MG63 (cell line): ENCODE results near the gene AR. TPM values are rescaled to one million over a fixed set of nuclear protein-coding genes. Genes with fewer than 3 reads are reported as not detected.

Experiments used
- DNase-seq: peaks from one replicate; pipeline ENCODE4 v3.0.0-alpha.2; 2020
- H3K27me3 ChIP-seq: fragments of 250-450 bp; sonication (Bioruptor Pico); 2 replicates; pipeline ENCODE4 v1.5.1; 2020; ENCODE audit warnings: mild to moderate bottlenecking, moderate library complexity
- H3K36me3 ChIP-seq: fragments of 250-450 bp; sonication (Bioruptor Pico); 2 replicates; pipeline ENCODE4 v1.5.1; 2020; ENCODE audit warnings: mild to moderate bottlenecking, moderate library complexity
- H3K4me3 ChIP-seq: fragments of 250-450 bp; sonication (Bioruptor Pico); 2 replicates; pipeline ENCODE4 v1.5.1; 2020; ENCODE audit warnings: mild to moderate bottlenecking, moderate library complexity
- H3K9me3 ChIP-seq: fragments of 250-450 bp; sonication (Bioruptor Pico); 2 replicates; pipeline ENCODE4 v1.5.1; 2020; ENCODE audit warnings: mild to moderate bottlenecking, moderate library complexity
- total RNA-seq: library from RNA; depleted of rRNA; stranded (reverse); fragments of >200 nt; shearing (Covaris generic); gene quantifications from 2 replicates; pipeline ENCODE4 v1.2.3, GENCODE V29; 2014; ENCODE audit warnings: low replicate concordance

AR gene
- total RNA-seq, 1 experiment from 2014 or later = 1.2 TPM

DNA sequence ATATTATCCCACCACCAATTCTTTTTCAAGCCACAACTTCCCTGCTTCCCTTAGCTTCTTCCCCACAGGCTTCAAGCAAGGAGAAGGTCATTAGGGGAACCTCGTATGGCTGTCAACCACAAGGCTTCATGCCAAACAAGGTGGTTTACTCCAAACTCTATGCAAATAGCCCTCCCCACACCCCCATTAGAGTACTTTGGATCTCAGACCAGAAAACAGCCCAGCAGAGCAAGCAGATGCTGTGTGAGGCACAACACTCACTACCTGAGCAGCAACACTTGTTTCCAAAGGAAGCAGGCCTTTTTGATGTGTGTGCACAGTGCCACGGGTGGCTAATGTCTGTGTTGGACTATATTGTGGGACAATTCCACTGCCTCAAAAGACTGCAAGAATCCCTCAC, 189.0 kb downstream of the AR start:
- DNase-seq = no peak
- Histone ChIP-seq H3K4me3 (no peak overlapping the region), H3K36me3 (no peaks in the 10 kb centered on the region), H3K9me3 (no peaks in the 10 kb centered on the region), H3K27me3 (no peaks in the 10 kb centered on the region)

DNA sequence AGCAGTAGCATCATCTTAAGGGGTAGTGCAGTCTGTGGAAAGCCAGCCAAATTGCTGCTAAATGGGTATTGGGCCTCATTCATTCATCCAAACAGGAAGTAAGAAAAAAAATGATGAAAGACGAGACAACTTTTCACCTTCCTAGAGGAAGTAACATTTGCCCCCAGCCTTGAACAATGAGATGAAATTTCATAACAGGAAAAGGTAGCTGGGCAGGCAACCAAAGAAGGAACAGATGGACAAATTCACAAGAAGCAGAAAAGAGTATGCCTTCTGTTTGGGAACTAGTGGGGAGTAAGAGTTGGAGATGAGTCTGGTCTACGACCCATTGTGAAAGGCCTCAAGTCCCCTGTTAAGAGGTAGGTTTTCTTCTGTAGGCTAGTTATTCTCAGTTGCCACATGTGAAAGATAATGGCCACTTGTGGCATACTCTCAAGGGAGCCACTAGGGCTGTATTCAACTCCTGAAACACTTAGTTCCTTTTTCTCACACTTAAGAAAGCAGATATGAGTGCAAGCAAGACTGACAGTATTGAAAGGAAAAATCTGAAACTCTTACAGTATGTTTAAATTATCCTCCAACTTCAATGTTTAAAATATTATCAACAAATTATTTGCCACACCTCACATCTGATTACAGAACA, 190.4 kb downstream of the AR start:
- no peaks in the 10 kb centered on the region for H3K36me3 ChIP-seq

DNA sequence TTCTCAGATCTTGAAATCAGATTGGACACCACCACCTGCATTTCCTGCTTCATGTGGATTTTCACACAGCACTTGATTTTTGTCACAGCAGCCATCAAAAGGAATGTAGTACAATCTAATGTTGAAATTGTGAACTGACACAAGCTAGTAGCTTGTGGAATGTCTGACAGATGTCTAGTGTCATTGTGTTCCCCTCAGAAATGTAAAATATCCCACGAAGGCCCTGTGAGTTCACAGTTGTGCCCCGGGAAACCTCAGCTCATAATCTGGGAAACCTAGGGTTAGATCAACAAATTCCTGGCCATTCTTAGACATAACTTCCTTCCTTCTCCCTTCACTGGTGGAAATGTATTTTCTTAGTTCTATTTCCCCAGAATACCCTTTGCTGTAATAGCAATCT, 205.7 kb downstream of the AR start:
- no peaks in the 10 kb centered on the region for H3K36me3 ChIP-seq
- H3K27me3 ChIP-seq = no peaks in the 10 kb centered on the region
- DNase-seq = no peak
- no peak overlapping the region for H3K4me3 ChIP-seq
- H3K9me3 ChIP-seq = no peaks in the 10 kb centered on the region

More for the DNA sequence above, 190.4 kb downstream of the AR start:
- Histone ChIP-seq H3K4me3 (no peak overlapping the region), H3K27me3 (no peaks in the 10 kb centered on the region), H3K9me3 (no peaks in the 10 kb centered on the region)
- no peak for DNase-seq

DNA sequence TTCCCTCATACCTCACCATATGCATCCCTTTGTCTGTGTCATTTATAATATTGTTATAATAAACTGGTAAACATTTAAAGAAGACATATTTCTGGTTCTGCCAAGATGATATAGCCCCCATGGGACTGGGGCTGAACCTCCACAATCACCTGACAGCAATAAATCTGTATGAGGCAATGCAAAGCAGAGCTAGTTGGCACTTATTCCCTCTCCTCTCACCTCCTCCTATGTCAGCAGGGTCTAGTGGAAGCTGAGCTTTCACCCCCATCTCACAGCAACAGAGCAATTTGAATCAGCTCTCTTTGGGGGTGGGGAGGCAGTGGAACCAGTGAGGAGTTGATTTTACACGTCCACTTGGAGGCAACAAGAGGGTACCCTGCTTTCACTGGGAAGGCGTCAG, 206.9 kb downstream of the AR start:
- H3K9me3 ChIP-seq = no peaks in the 10 kb centered on the region
- no peak for DNase-seq
- no peaks in the 10 kb centered on the region for H3K27me3 ChIP-seq
- H3K4me3 ChIP-seq = no peak overlapping the region
- H3K36me3 ChIP-seq = no peaks in the 10 kb centered on the region

DNA sequence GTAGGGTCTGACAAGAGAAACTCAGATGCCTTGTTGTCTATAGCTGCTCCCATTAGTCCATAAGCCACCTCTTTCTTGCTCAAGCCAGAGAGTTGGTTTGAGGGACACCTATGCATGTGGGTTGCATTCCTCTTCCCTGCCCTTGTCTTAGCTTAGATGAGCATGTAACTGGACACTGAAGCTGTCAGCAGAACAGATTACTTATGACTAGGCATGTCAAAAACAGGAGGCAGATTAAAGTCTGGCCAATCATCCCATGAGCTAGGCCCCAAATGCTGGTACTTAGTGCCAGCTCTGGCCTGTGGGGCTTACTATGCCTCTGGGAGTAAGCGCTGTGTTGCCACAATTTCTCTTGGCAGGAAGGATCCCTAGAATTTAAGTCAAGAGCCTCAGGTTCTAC, 215.2 kb downstream of the AR start:
- H3K27me3 ChIP-seq = no peaks in the 10 kb centered on the region
- H3K9me3 ChIP-seq = no peaks in the 10 kb centered on the region

DNA sequence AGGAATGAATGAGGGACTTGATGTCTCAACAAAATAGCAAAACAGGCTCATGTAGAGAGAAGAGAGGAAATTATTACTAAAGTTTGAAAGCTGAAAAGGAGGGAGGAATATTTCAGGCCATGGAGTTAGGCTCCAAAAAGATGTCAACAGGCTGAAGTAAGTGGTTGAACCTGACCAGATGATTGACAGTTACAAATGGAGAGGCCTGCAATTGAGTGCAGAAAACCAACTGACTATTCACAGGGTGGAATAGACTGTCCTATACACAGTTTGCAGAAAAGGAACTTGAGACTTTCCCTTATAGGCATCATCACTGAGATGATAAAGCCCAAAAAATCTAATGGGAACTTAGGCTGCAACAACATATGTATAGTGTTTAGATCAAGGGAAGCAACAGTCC, 233.3 kb downstream of the AR start:
- H3K9me3 ChIP-seq = no peaks in the 10 kb centered on the region
- H3K36me3 ChIP-seq = no peaks in the 10 kb centered on the region
- no peaks in the 10 kb centered on the region for H3K27me3 ChIP-seq
- no peak overlapping the region for H3K4me3 ChIP-seq
- DNase-seq = no peak

More for the DNA sequence above, 215.2 kb downstream of the AR start:
- Histone ChIP-seq H3K4me3 (no peak overlapping the region), H3K36me3 (no peaks in the 10 kb centered on the region)
- no peak for DNase-seq

DNA sequence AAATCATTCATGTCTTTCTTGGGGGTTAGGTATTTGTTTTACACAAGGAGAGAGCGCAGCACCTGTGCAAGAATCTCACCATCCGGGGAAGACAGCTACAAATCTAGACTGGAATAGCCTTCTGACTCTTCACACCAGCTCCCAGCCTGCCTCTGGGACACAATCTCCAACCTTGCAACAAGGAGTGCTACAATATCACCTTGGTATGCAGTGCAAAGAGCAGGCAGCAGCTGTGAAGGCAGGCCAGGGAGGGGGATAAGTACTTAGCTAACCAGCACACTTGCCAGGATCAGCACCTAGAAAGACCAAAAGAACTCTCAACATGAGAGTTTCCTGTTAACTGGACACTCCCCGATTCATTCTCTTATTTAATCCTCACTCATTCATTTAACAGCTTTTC, 235.3 kb downstream of the AR start:
- Histone ChIP-seq H3K4me3 (no peak overlapping the region), H3K9me3 (no peaks in the 10 kb centered on the region), H3K27me3 (no peaks in the 10 kb centered on the region), H3K36me3 (no peaks in the 10 kb centered on the region)
- no peak for DNase-seq
